SKM-1 treated with dmso at 0.1 percent for 144 hours (cell line): ENCODE data around the gene SYN1.

ENCODE experiments used
- DNase-seq: peaks from one replicate; lab custom pipeline; 2025; ENCODE audit not compliant: unreplicated experiment; lab: John Stamatoyannopoulos, UW

Gene SYN1

DNA sequence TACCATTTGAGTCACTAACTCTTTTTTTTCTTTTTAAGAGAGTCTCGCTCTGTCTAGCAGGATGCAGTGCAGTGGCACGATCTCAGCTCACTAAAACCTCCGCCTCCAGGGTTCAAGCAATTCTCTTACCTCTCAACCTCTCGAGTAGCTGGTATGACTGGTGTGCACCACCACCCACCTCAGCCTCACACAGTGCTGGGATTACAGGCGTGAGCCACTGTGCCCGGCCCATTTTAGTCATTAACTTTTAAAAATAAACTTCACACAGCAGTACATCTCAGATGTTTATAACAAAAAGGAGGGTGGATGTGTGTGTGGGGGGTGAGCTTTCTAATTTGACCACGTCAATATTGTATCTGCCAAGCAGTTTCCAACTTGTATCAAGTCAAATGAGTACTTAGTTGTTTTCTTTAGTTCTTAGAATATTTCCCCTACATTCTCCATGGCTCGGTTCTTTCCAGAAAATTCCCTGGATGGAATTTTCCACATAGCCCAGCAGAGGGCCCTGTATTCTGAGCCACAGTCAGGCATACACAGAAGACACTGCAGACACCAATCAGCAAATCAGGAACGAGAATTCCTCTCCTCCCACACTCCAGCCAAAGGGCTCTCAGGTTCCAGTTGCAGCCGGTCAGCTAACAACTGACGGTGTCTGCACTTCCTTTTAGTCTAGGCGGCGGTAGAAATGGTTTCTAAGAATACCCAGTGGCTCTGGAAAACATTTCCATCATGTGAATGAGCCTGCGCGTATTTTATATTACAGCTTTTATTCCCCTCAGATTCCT, 78.7 kb downstream of the SYN1 start:
- peak; percentile 68 for DNase-seq

GRCh38 chrX:47539860-47540259, 79.8 kb downstream of the SYN1 start:
- DNase-seq: no peak

- no peak for DNase-seq
These were observed 89.6 kb downstream of the SYN1 start for GRCh38 chrX:47530049-47530448.

DNA sequence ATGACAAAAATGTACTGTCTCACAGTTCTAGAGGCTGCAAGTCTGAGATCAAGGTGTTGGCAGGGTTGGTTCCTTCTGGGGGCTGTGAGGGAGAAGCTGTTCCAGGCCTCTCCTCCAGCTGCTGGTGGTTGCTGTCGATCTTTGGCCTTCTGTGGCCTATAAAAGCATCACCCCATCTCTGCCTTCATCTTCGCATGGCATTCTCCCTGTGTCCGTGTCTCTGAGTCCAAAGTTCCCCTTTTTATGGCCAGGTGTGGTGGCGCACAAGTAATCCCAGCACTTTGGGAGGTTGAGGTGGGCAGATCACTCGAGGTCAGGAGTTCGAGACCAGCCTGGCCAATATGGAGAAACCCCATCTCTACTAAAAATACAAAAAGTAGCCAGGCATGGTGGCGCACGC, 90.1 kb downstream of the SYN1 start:
- DNase-seq: no peak

DNA sequence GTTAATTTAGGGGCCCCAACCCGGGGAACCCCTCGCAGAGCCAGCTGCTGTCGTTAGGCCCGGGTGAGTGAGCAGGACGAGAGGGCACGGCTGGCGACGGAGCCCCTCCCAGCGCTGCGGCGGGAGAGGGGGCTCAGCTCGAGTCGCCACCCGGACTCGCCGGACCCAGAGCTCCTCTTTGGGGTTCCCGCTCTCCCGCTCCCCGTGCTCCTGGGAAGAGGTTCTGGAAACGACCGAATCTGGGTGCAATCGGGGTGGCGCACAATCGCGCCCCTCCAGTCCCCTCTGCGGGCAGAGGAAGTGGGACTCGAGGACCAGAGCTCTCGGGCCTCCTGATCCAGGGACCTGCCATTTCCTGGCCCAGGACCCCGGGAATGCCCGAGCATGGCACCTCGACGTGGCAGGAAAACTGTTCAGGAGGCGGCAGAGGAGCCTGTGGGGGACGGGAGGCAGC, 95.9 kb downstream of the SYN1 start:
- no peak for DNase-seq

- peak; percentile 50 for DNase-seq
These were observed 96.4 kb downstream of the SYN1 start for GRCh38 chrX:47523297-47523696.
